HG03575 (cell line): ENCODE measurements around the gene KRT3.
"Not testable (repeated sequence)": the region's sequence is repeated elsewhere in the genome, so short reads cannot be mapped to it uniquely, and the experiment has no call there.

Source experiments
- ATAC-seq: cut with Tn5 transposase; IDR thresholded peaks from one replicate; pipeline ENCODE4 v1.9.1; 2021; ENCODE audit not compliant: unreplicated experiment, insufficient number of reproducible peaks, low FRiP score; ENCODE audit errors: extremely low read depth

Gene KRT3

GRCh38 chr12:52751795-52752194, 44.1 kb downstream of the KRT3 start:
- ATAC-seq: no peak

- ATAC-seq: not testable (repeated sequence)
Observed at GRCh38 chr12:52750532-52750931, 45.4 kb downstream of the KRT3 start.

GRCh38 chr12:52749827-52750226, 46.1 kb downstream of the KRT3 start:
- ATAC-seq: no peak

- ATAC-seq: no peak
Observed at GRCh38 chr12:52748578-52748977, 47.3 kb downstream of the KRT3 start.

GRCh38 chr12:52745554-52745953, 50.4 kb downstream of the KRT3 start:
- no peak for ATAC-seq

GRCh38 chr12:52744493-52745156, 51.3 kb downstream of the KRT3 start:
- ATAC-seq: no peak

GRCh38 chr12:52742822-52743457, 53.0 kb downstream of the KRT3 start:
- ATAC-seq: no peak

GRCh38 chr12:52742196-52742580, 53.7 kb downstream of the KRT3 start:
- ATAC-seq: no peak

GRCh38 chr12:52741375-52742195, 54.3 kb downstream of the KRT3 start:
- no peak for ATAC-seq

GRCh38 chr12:52740584-52740983, 55.3 kb downstream of the KRT3 start:
- ATAC-seq: no peak

- ATAC-seq: no peak
Observed at GRCh38 chr12:52739963-52740362, 56.0 kb downstream of the KRT3 start.
